GM12878 (cell line): ENCODE measurements around the gene ANTXR1. TPM values are rescaled to one million over a fixed set of nuclear protein-coding genes. Genes with fewer than 3 reads are reported as not detected.

Experiments
- CHD4 ChIP-seq: fragments of 200-600 bp; sonication (generic); IDR thresholded peaks from 2 replicates; pipeline ENCODE4 v1.6.1; 2016; ENCODE audit warnings: mild to moderate bottlenecking
- HSF1 ChIP-seq: fragments of 150-350 bp; IDR thresholded peaks from 2 replicates; pipeline ENCODE4 v1.6.1; 2014; ENCODE audit warnings: mild to moderate bottlenecking, low read depth, low read length
- SKIL ChIP-seq: fragments of 450-650 bp; IDR thresholded peaks from 2 replicates; pipeline ENCODE4 v1.6.1; 2017; ENCODE audit warnings: mild to moderate bottlenecking, low read depth, inconsistent platforms; ENCODE audit not compliant: poor library complexity, severe bottlenecking
- SPI1 ChIP-seq: IDR thresholded peaks from 2 replicates; pipeline ENCODE4 v1.6.1; 2011; ENCODE audit warnings: low read depth, mild to moderate bottlenecking, low read length, moderate library complexity, borderline replicate concordance; ENCODE audit not compliant: insufficient read depth
- ZNF274 ChIP-seq: IDR thresholded peaks from one replicate; pipeline ENCODE4 v1.8.0; 2011; ENCODE audit not compliant: insufficient read length, insufficient read depth
- polyA plus RNA-seq, 11 experiments: library from polyadenylated mRNA; depleted of rRNA in 4 of 11; unstranded in 6 of 11; stranded (reverse) in 5 of 11; fragments of >200 nt; fragmentation: Nextera tagmentation in 4 of 11; fragmentation: Illumina TruSeq in 1 of 11; extraction: Ambion mirVana in 4 of 11; extraction: Trizol in 1 of 11; gene quantifications; 1 replicate in 1 of 11; 2 replicates in 10 of 11; pipeline versions ENCODE4 v1.2.1 to v1.2.3, GENCODE V29; 2011 to 2016; ENCODE audit warnings: inconsistent platforms in 2 of 11, missing spikeins in 2 of 11, low read depth in 1 of 11
- total RNA-seq, 4 experiments: library from RNA; depleted of rRNA in 3 of 4; stranded (reverse); fragments of >200 nt in 3 of 4; fragmentation: Illumina TruSeq in 1 of 4; extraction: Trizol in 1 of 4; gene quantifications; 2 replicates each; pipeline versions ENCODE4 v1.2.1 to v1.2.3, GENCODE V29; 2013 to 2021
- TF ChIP-seq, protein P1 (sequence below): IDR thresholded peaks from 2 replicates; pipeline ENCODE4 v1.6.1; 2012; ENCODE audit warnings: low read length, inconsistent platforms
- TF ChIP-seq, protein P2 (sequence below): fragments of 450-650 bp; formaldehyde crosslinking; IDR thresholded peaks from 2 replicates; pipeline ENCODE4 v1.4.0; 2020; ENCODE audit warnings: mild to moderate bottlenecking, moderate library complexity

ANTXR1 gene
- total and polyA plus RNA-seq, 10 of the 15 experiments (the other 5 are each of a cell fraction or from before 2014, with no cell fraction given): 0.09 to 0.26 TPM; not detected in 8

DNA sequence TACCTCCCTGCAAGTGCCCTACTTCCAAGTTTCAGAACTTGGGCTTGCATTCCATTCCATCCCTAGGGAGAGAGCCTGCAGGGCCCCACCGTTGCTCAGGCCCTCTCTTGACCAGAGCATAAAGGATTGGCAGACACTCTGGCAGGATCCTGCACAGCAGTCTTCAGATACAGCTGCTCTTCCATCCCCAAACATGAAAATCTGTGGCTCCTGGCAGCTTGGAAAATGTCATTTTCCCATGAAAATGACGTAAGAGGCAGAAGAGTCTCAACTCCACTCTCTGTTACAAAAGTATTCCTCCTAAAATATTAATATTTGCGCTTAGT is 211.5 kb downstream of the ANTXR1 start (continued):
- TF ChIP-seq HSF1 (no peak), SPI1 (no peak), ZNF274 (no peak), CHD4 (no peak), SKIL (no peak)
- TF ChIP-seq, protein P1, sequence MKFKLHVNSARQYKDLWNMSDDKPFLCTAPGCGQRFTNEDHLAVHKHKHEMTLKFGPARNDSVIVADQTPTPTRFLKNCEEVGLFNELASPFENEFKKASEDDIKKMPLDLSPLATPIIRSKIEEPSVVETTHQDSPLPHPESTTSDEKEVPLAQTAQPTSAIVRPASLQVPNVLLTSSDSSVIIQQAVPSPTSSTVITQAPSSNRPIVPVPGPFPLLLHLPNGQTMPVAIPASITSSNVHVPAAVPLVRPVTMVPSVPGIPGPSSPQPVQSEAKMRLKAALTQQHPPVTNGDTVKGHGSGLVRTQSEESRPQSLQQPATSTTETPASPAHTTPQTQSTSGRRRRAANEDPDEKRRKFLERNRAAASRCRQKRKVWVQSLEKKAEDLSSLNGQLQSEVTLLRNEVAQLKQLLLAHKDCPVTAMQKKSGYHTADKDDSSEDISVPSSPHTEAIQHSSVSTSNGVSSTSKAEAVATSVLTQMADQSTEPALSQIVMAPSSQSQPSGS: no peak
- TF ChIP-seq, protein P2, sequence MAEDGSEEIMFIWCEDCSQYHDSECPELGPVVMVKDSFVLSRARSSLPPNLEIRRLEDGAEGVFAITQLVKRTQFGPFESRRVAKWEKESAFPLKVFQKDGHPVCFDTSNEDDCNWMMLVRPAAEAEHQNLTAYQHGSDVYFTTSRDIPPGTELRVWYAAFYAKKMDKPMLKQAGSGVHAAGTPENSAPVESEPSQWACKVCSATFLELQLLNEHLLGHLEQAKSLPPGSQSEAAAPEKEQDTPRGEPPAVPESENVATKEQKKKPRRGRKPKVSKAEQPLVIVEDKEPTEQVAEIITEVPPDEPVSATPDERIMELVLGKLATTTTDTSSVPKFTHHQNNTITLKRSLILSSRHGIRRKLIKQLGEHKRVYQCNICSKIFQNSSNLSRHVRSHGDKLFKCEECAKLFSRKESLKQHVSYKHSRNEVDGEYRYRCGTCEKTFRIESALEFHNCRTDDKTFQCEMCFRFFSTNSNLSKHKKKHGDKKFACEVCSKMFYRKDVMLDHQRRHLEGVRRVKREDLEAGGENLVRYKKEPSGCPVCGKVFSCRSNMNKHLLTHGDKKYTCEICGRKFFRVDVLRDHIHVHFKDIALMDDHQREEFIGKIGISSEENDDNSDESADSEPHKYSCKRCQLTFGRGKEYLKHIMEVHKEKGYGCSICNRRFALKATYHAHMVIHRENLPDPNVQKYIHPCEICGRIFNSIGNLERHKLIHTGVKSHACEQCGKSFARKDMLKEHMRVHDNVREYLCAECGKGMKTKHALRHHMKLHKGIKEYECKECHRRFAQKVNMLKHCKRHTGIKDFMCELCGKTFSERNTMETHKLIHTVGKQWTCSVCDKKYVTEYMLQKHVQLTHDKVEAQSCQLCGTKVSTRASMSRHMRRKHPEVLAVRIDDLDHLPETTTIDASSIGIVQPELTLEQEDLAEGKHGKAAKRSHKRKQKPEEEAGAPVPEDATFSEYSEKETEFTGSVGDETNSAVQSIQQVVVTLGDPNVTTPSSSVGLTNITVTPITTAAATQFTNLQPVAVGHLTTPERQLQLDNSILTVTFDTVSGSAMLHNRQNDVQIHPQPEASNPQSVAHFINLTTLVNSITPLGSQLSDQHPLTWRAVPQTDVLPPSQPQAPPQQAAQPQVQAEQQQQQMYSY (CRISPR knock-in tag): no peak
- TF ChIP-seq, all 136 proteins: peak for 0
